Fibroblast of villous mesenchyme (primary cell): Measurements from ENCODE around the gene ASF1B. TPM values are rescaled to one million over a fixed set of nuclear protein-coding genes. Genes with fewer than 3 reads are reported as not detected.
A peak's percentile ranks its signal among the peaks of the same experiment; 100 is the strongest.

Experiments
- DNase-seq: peaks from one replicate; pipeline ENCODE4 v3.0.0-alpha.2; 2010; ENCODE audit warnings: low read depth
- H3K4me3 ChIP-seq: 2 replicates; pipeline ENCODE4 v1.5.1; 2011; ENCODE audit warnings: low read depth, mild to moderate bottlenecking, low read length
- CTCF ChIP-seq: IDR thresholded peaks from 2 replicates; pipeline ENCODE4 v1.5.1; 2012; ENCODE audit warnings: low read depth, mild to moderate bottlenecking, low read length; ENCODE audit not compliant: insufficient read depth
- total RNA-seq: library from RNA; depleted of rRNA; stranded (reverse); fragments of >200 nt; gene quantifications from 2 replicates; pipeline ENCODE4 v1.2.3, GENCODE V29; 2012

ASF1B gene
- total RNA-seq, 1 donor, result 8.2 TPM

- DNase-seq, result no peak
- no peak overlapping the region for H3K4me3 ChIP-seq
- TF ChIP-seq CTCF, result no peak
Observed at GRCh38 chr19:14101003-14101545, 35.3 kb downstream of the ASF1B start.

- TF ChIP-seq CTCF, result peak; percentile 23
- DNase-seq, result no peak
- H3K4me3 ChIP-seq, result no peak overlapping the region
Observed at GRCh38 chr19:14097532-14098151, 38.7 kb downstream of the ASF1B start.

GRCh38 chr19:14096272-14096992 lies 40.0 kb downstream of the ASF1B start:
- DNase-seq, result no peak
- peak; percentile 14 for TF ChIP-seq CTCF

DNA sequence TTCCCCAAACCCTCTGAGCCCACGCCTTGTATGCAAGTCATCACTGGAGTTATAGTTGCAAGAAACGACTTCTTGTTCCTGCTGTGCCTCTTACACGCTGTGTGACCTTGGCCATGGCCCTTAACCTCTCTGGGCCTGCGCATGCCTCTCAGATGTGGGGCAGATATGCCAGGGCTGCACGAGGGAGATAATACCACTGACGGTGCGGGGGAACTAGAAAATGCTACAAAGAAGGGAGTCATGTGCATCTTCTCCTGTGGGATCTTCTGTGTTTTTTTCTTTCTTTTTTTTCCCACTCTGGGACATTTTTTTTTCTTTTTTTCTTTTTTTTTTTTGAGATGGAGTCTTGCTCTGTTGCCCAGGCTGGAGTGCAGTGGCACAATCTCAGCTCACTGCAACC lies 41.5 kb downstream of the ASF1B start:
- DNase-seq, result no peak
- no peak overlapping the region for H3K4me3 ChIP-seq
- no peak for TF ChIP-seq CTCF

More at GRCh38 chr19:14096272-14096992, 40.0 kb downstream of the ASF1B start:
- no peak overlapping the region for H3K4me3 ChIP-seq

DNA sequence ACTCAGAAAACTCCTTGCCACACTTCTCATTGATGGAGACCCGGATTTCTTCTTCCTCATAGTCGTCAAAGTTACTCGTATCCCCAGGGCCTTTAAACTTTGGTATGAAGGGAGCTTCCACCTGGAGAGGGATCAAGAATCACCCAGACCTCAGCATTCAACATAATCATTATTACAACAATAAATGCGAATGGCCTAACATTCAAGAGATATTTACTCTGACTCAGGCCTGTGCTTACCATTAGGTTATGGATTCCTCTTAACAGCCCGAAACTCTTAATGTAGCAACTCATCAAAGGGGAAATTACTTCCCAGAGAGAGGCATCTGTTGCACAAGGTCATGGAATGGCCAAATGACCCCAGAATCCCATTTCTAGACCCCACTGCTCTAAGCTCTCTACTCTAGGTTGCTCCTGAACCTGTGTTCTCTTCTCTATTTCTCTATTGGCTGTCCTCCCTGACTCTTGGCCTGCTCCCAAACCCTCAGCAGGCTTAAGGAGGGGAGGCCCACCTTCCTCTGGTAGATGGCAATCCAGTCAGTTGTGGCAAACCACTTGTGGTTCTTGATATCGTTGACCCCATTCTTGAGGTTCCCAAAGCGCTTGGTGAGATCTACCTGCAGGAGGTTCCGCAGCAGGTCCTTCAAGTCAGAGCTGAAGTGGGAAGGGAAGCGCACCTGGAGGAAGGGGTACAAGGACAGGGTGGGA lies 43.1 kb downstream of the ASF1B start:
- H3K4me3 ChIP-seq, result no peak overlapping the region
- no peak for TF ChIP-seq CTCF
- DNase-seq, result no peak

- TF ChIP-seq CTCF, result peak; percentile 2
- peak overlapping the region; percentile 83 for H3K4me3 ChIP-seq
- DNase-seq, result no peak
Observed at GRCh38 chr19:14091813-14092462, 44.5 kb downstream of the ASF1B start.
